ENCODE data around the gene TBRG1. TPM values are rescaled to one million over a fixed set of nuclear protein-coding genes. Genes with fewer than 3 reads are reported as not detected.
A peak's percentile ranks its signal among the peaks of the same experiment; 100 is the strongest.

The TBRG1 gene
- total and polyA plus RNA-seq, 2 of the 8 experiments (the other 6 are each of a cell fraction or from before 2014, with no cell fraction given), result 16.3 to 26.7 TPM

- no peak overlapping the region for H3K27ac ChIP-seq (ENCODE audit: low read depth, low read length)
Measured at GRCh38 chr11:124602193-124602592, 20.5 kb upstream of the TBRG1 start.

More at GRCh38 chr11:124602193-124602592, 20.5 kb upstream of the TBRG1 start:
- Histone ChIP-seq H2BK15ac (ENCODE audit: low read length) (no peak overlapping the region), H3K14ac (ENCODE audit: insufficient read length) (no peak overlapping the region), H3K36me3 (ENCODE audit: control insufficient read depth in 2 of 4, insufficient read depth in 4 of 4, low read length in 3 of 4) (no peaks in the 10 kb centered on the region), H3K79me2 (ENCODE audit: control insufficient read depth in 1 of 2, insufficient read depth in 2 of 2, low read length in 2 of 2) (no peaks in the 10 kb centered on the region), H3K4me3 (ENCODE audit: extremely low read depth in 1 of 4, insufficient read depth in 2 of 4, low read depth in 3 of 4, low read length in 4 of 4) (no peak overlapping the region), H4K91ac (replicated peaks; ENCODE audit: insufficient read length, low read length) (no peak overlapping the region), H2BK12ac (ENCODE audit: low read depth, low read length) (no peak overlapping the region), H3K23ac (ENCODE audit: insufficient read length) (no peak overlapping the region), H3K9me3 (ENCODE audit: insufficient read depth in 2 of 2, low read depth in 1 of 2, low read length in 1 of 2) (no peaks in the 10 kb centered on the region), H4K5ac (ENCODE audit: insufficient read length, low read depth, low read length) (no peak overlapping the region), H3K79me1 (ENCODE audit: low read depth, low read length) (no peaks in the 10 kb centered on the region), H3K56ac (replicated peaks; ENCODE audit: insufficient read length, low read depth, low read length) (no peak overlapping the region), H3K27me3 (replicated peaks in 1 of 4; ENCODE audit: control insufficient read depth in 3 of 4, extremely low read depth in 1 of 4, insufficient read depth in 3 of 4, low read length in 3 of 4) (no peaks in the 10 kb centered on the region), H4K8ac (ENCODE audit: extremely low read depth, insufficient read depth, low read length) (peak overlapping the region; percentile 91; the same call in 1 of the 2 replicates), H2BK120ac (replicated peaks; ENCODE audit: low read depth, low read length) (no peak overlapping the region), H2AK5ac (ENCODE audit: low read depth, low read length) (no peak overlapping the region), H3K4me2 (ENCODE audit: insufficient read depth in 1 of 2, low read depth in 2 of 2, low read length in 2 of 2) (no peak overlapping the region), H2AFZ (ENCODE audit: low read length) (no peak overlapping the region), H3K23me2 (ENCODE audit: low read depth, low read length) (no peaks in the 10 kb centered on the region), H3K4me1 (replicated peaks in 1 of 4; ENCODE audit: control insufficient read depth in 3 of 4, insufficient read depth in 4 of 4, low read length in 3 of 4) (no peaks in the 10 kb centered on the region; a peak in 1 of 7 replicates), H3K18ac (ENCODE audit: extremely low read depth, low read length) (no peak overlapping the region), H2BK20ac (ENCODE audit: low read length) (no peak overlapping the region), H4K20me1 (replicated peaks in 1 of 2; ENCODE audit: control insufficient read depth in 1 of 2, insufficient read depth in 2 of 2, low read length in 2 of 2) (no peaks in the 10 kb centered on the region), H3K4ac (replicated peaks; ENCODE audit: insufficient read length, low read depth, low read length) (no peak overlapping the region), H3K9ac (replicated peaks in 1 of 4; ENCODE audit: extremely low read depth in 1 of 4, low read depth in 3 of 4, low read length in 3 of 4) (no peak overlapping the region), H2BK5ac (ENCODE audit: low read depth, low read length) (no peak overlapping the region)
- 95% methylated on average over 3 of the region's 3 CpGs; no CpG with 5 or more reads in 1 of the 2 experiments for WGBS, 2 experiments (ENCODE audit: extremely low coverage in 1 of 2, insufficient coverage in 1 of 2, insufficient read length in 1 of 2, insufficient replicate concordance in 2 of 2, low coverage in 1 of 2, low lambda C conversion rate in 2 of 2, missing lambda C conversion rate in 1 of 2)
- DNase-seq (ENCODE audit: low read depth in 1 of 2, low spot score in 2 of 2), result no peak
- FAIRE-seq, result no peak
- CTCF ChIA-PET (ENCODE audit: partially characterized antibody), result interaction anchor here (0.6 to 1.8 kb wide), 5 partner anchors 17 to 200 kb away, joined by 3 to 7 read pairs (median 6); no protein-coding TSS in a partner anchor
- no peak for TF ChIP-seq SP2 (IDR thresholded peaks at IDR 0.05; ENCODE audit: low read length)
- TF ChIP-seq TAF7 (optimal IDR thresholded peaks at IDR 0.05; ENCODE audit: borderline replicate concordance, low read depth, low read length), result no peak
- TF ChIP-seq, protein P1, sequence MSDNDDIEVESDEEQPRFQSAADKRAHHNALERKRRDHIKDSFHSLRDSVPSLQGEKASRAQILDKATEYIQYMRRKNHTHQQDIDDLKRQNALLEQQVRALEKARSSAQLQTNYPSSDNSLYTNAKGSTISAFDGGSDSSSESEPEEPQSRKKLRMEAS (IDR thresholded peaks at IDR 0.05), result no peak
- no peak for TF ChIP-seq TAF1 (IDR thresholded peaks at IDR 0.05; ENCODE audit: low read depth, low read length)
- no peak for TF ChIP-seq POU5F1 (IDR thresholded peaks at IDR 0.05; ENCODE audit: low read depth, low read length)
- TF ChIP-seq, protein P2, sequence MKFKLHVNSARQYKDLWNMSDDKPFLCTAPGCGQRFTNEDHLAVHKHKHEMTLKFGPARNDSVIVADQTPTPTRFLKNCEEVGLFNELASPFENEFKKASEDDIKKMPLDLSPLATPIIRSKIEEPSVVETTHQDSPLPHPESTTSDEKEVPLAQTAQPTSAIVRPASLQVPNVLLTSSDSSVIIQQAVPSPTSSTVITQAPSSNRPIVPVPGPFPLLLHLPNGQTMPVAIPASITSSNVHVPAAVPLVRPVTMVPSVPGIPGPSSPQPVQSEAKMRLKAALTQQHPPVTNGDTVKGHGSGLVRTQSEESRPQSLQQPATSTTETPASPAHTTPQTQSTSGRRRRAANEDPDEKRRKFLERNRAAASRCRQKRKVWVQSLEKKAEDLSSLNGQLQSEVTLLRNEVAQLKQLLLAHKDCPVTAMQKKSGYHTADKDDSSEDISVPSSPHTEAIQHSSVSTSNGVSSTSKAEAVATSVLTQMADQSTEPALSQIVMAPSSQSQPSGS (IDR thresholded peaks at IDR 0.05; ENCODE audit: low read length), result no peak
- TF ChIP-seq RAD21 (IDR thresholded peaks at IDR 0.05 in 1 of 2, conservative IDR thresholded peaks at IDR 0.05 in 1 of 2; ENCODE audit: low read depth in 2 of 2, low read length in 2 of 2), result no peak
- TF ChIP-seq GABPA (IDR thresholded peaks at IDR 0.05; ENCODE audit: borderline replicate concordance, insufficient read depth, low read length), result no peak
- POLR2A ChIA-PET (ENCODE audit: partially characterized antibody), result interaction anchor here (1.5 kb wide), 1 partner anchor 21 kb away, joined by 5 read pairs; the partner anchor contains the start of gene TBRG1

All from H1 (cell line).